Activated T-cell treated with anti-CD3 and anti-CD28 coated beads for 24 hours (primary cell): ENCODE data around the gene MAPK11.

ENCODE experiments used
- DNase-seq: peaks from one replicate; pipeline ENCODE4 v3.0.0-alpha.2; 2020; ENCODE audit warnings: low read depth

Gene MAPK11

DNA sequence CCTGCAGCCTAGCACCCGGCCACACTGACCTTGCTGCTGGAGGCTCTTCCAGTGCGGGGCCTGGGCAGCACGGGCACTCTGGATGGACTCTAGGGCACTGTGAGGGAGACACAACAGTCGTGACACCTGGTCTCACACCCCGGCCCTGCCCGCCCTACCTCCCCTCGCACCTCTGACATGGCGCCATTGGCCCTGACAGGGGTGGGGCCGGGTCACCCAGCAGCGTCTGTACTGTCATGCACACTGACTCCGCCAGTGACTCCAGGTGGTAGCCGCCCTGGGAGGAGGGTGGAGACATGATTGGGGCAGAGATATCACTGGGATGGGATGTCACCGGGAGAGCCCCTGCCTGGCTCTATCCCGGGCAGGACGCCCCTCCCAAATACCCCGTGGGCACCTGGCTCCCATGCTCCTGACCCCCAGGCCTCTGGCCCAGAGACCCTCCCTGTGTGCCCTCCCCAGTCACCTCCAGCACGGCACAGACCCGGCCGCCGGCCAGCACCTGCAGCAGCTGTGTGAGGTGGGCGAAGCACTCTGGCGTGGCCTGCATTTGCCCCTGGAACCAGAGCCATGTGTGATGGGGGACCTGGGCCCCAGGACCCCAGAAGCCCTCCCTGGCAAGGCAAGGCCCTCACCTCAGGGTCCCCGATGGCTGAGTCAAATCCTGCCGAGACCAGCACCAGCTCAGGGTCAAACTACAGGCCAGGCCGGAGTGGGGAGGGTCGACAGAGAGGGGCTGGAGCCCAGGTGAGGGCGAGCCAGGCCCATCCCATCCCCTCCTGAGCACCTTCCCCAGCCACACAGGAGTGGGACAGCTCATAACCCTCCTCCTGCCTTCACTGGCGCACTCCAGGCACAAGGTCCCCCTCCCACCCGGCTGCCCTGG, 21.7 kb downstream of the MAPK11 start:
- DNase-seq = no peak

DNA sequence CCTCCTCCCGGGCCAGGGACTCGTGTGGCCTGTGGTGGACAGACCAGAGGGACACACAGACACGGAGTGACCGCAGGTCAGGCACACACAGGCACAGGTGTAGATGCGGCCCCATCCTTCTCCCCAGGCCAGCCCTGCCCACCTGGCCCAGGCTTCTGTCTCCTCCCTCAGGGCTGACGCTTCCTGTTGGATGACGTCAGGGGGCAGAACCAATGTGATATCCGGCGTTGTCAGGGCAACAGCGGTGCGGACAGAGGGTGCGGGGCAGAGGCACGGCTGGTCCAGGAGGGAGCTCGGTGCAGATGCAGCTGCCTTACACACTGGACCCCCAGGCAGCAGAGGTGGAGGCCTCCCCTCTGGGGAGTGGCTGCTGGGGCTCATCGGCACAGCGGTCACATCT, 22.4 kb downstream of the MAPK11 start:
- no peak for DNase-seq

DNA sequence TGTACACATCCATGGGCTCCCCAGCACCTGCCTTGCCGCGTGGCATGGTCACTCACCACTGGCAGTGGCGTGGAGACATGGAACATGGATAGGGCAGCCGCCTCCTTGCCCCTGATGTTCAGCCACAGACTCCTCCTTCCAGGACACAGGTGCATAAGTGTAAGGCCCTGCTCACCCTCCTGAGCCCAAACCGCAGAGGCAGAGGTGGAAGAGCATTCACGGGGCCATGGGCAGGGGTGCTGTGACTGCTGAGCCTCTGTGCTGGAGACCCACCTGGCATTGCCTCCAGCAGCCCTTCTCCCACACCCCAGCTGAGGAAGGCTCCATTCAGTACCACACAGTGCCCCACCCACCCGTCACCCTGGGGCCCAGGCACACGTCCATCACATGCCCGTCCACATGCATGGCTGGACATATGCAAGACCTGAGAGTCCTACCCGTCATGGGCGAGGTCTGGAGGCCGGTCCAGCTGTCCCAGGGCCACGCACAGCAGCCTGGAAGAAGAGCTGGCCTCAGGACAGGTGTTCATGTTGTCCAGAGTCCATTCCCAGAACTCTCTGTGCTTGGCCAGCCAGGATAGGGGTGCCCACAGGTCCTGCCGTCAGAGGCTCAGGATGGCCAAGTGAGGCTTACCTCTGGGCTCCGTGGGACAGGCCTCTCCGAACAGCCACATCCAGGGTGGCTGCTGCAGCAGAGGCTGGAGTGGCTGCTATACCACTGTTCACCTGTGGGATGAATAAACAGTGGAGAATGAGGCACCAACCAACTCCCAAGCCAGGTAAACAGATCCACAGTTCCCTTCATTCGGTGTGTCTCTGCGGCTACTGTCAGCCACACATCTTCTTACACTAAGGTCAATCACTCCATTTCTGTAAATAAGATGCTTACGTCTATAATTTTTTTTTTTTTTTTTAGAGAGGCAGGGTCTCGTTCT, 23.7 kb downstream of the MAPK11 start:
- DNase-seq = no peak

DNA sequence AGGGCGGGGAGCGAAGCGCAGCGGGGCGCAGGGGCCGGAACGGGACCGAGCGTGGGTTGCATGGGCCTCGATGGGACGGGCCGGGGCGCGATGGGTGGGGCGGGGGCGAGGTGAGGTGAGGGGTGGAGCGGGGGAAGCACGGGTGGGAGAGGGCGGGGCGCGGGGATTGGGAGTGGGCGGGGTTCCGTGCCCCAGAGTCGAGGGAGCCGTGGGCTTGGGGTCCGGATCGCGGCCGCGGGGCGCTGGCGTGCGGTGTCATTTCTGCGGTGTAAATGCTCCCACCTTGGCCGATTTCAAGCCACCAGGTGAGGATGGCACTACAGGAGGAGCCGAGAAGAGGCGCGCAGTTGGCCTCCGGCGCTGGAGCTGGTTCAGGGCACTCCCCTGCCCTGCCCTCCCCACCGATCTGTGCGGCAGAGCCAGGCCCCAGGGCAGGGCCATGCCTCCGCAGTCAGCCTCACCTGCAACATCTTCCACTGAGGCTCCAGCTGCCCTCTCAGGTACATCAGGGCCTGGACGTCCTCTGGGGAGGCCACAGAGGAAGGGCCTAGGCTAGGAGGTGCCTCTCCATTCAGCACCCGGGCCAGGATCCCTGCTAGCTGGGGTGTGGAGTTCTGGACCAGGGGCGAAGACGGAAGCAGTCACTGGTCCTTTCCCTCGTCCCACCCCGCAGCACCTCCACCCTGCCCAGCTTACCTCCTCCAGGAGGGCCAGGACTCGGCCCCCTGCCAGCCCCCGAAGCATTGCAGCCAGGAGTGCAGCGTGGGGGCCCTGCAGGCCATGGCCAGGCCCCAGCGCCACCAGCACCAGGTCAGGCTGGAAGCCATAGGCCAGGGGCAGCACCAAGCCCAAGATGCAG, 24.7 kb downstream of the MAPK11 start:
- DNase-seq = no peak

DNA sequence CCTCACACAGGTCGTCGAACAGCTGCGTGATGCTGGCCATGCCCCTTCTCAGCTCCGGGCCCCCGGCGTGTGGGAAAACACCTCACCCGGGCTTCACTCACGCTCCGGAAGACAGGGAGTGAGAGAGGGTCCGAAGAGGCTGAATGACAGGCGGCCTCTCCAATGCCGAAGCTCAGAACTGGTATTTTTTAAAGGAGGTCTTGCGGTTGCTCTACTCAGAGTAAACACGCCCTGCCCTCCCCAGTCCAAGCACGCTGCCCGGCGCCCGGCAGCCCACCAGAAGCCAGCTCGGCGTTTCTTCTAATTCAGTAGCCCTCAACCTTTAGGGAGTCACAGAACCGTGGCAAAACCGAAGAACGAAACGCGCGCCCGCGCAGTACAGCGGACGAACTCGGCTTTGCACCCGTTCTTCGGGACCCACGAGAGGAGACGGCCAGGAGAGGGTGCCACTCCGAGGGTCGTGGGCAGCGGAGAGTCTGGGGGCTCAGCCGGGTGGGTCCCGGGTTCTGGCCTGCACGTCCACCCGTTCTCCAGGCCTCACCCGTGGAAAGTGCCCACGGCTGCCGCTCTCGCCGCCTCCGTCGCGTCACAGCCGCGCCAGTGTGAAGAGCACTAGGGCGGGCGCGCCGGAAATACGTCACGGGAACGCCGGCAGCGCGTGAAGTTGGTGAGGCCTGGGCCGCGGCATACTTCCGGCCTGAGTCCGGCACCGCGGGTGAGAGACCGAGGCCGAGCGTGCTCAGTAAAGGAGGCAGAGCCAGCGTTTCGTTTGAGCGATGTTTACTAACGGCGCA, 25.6 kb downstream of the MAPK11 start, which contains the start of gene TUBGCP6:
Gene TUBGCP6, minus strand, starts transcription at position 604 of the 794 bp plus-strand sequence. Its CDS starts 564 bp downstream, at position 40.
- DNase-seq = peak; percentile 89

DNA sequence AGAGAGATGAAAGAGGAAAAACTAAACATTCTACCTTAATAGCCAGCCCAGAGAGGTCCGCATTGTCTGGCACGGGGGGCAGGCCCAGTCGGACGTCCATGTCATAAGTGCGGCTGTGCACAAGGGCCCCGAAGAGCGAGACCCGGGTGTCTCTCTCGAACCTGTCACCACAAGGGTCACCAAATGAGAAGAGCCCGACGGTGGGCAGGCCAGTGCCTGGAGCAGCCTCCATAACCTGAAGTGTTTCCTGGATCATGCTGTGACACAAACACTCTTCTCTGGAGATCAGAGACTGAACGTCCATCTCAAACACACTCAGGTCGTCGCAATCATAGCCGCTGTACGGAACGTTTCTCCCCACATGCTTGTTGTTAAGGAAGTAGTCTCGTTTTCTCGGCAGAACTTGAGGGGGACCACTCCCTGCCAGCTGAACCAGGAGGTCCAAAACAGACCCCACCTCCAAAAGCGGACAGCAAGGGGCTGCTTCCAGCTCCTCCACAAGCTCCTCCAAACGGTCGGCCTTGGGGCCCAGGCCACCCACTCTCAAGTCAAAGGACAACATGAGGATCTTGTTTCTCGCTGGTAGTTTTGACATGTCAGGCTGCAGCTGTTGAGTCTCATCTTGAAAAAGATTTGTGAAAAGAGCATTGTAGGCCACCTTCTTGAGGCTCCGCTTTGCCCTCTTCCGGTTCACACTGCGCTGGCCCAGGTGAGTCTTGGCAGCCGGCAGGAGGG, 26.3 kb downstream of the MAPK11 start:
- no peak for DNase-seq

DNA sequence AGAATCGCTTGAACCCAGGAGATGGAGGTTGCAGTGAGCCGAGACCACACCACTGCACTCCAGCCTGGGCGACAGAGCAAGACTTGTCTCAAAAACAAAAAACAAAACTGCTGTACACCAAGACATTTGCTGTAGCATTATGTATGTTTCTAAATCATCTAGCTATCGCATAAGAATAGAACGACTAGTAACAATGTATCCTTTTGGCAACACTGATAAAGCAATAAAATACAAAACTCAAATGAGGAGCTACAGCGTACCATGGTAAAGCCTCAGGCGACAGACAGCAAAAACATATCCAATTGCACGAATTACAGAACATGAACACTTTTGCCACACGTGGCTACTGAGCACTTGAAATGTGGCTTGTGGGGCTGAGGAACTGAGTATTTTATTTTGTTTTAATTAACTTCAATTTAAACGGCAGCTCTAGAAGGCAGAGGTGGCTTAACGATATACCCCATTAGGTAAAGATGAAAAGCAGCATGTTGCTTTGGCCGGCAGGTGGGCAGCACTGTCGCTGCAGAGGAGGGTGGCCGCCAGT, 27.7 kb downstream of the MAPK11 start:
- DNase-seq = no peak

DNA sequence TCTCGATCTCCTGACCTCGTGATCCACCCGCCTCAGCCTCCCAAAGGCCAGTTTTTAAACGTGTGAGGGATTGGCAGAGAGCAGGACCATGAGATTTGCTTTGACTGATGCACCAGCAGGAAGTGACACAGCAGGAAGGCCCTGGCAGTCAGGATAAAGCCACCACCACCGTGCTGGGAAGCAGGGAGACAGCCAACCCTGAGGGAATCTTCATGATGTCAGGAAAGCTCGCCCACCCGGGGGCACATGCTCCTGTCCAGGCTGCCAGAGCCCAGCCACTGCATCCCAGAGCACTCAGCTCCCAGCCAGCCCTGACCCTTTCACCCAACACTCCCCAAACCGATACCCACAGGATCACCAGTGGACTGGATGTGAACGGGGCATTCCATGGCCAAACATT, 31.4 kb downstream of the MAPK11 start:
- no peak for DNase-seq

DNA sequence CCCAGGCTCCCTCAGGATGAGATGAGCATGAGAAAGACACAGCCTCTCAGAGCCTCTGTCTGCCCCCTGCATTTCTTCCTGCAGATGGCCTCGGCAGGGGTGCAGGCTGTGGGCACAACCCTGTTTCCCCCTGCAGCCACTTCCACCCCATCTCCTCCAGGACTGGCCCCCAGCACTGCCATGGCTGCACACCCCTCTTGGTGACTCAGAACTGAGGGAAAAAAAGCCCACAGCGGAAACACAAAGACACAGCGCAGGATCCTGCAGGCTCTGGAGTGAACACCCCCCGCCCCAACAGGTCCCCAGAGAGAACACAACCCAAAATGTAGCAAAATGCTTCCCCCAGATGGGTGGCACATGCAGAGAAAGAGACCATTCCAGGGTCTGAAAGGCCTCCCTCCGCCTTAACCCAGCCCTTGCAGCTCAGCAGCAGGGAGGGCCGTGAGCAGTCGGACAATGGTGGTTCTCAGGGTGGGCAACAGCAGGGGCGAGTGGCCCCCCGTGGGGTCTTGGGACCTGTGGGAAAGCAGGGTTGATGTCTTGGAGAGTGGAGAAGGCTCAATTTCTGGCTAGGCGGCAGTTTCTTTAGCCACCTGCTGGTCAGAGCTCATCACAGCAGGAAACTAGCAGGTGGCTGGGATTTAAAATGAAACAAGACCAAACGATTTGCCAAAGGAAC, 33.3 kb downstream of the MAPK11 start:
- no peak for DNase-seq

DNA sequence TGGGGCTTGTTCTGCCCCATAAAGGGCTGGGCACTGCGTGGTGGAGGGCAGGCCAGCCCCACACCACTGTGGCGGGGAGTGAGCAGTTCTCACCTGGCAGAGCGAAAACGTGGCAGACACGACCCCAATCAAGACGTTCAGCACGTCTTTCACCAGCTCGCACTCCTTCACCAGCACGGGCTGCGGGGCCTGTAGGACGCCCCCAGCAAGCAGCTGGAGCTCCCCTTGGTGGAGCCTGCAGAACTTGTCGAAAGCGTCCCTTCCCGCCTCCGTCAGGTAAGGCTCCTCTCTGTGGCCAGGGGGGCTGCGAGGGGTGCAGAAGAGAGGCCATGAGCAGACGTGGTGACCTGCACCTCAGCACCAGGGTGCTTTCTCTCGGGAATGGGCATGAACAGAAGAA, 37.0 kb downstream of the MAPK11 start:
- no peak for DNase-seq

DNA sequence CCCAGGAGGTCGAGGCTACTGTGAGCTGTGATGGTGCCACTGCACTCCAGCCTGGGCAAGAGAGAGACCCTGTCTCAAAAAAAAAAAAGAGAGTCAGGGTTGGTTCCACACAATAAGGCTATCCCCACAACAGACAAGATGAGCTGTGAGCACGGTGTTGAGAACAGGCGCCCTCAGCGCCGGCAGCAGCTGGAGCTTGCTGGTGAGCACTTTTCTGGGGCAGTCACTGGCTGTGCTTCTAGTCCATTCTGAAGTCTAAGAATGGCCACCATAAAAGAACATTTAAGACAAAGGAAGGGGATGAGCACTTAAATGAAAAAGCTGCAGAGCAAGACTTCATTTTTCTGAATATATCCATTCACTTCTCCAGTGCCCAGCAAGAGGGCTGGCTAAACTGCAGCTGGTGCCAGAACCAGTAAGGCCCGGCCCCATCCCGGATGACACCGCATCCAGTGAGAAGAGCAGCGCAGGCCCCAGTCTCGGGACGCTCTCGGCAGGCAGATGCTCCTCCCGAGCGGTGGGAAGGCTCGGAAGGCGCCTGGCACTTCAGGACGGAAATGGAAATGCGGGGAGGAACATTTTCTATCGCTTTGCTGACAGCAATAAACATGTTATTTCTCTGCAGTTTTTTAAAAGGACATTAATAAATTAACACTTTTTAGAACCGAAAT, 37.6 kb downstream of the MAPK11 start:
- DNase-seq = no peak

DNA sequence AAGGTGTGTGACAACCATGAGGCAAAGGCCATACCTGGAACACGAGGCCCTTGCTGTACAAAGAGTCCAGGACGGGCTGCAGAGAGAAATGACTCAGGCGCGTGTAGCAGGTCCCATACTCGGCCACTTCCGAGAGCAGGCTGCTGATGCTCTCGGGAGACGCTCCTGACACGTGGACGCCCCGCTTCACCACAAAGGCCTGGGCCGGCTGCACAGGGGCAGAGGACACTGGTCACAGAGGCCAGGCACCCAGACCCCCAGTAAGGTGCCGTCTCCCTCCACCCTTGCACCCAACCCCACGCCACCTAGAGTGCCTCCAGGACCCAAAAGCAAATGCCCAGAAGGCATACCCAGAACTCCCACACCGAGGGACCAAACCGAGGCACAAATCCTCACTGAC, 40.8 kb downstream of the MAPK11 start:
- DNase-seq = no peak

DNA sequence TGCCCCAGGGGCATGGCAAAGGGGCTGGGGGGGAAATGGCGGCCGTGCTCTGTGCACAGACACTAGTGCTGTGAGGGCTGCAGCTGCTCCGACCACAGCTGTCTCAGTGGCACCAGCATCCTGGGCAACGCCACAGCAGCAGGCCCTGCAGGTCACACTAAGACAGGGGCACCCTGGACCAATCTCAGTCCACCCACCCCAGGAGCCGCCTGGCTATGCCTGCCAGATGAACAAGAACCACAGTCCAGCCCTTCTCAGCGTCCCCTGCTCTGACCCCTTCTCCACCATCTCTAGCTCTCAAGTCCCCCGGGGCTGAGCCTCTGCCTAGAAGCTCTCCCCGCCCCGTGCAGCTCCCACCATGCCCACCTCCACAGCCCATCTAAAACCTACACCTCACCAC, 41.8 kb downstream of the MAPK11 start:
- no peak for DNase-seq

DNA sequence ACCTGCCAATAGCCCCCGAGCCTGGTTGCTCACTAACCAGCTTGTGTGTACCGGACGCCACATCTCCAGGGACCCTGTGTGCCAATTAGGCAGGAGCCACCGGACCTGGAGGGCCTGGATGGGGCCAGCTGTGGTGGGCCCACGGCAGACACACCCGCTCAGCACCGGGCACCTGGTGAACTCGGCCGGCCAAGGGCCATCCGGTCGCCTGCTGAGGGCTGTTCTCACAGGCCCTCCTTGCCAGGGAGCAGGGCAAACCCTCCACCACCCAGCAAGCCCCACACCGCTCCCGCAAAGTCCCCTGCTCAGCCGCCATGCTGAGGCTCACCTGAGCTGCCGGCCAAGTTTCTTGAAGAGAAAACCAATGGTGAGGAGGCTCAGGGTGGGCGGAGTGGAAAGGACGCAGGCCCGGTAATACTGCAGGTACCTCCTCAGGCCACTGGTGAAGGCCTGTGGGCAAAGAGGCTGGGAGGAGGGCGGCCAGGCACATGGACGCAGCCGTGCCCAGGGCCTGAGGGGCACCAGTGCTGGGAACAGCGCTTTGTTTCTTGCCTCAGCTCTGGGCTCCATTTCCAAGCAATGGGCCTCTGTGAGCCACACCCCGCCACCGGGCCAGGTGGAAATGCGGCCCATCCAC, 42.5 kb downstream of the MAPK11 start:
- DNase-seq = no peak

DNA sequence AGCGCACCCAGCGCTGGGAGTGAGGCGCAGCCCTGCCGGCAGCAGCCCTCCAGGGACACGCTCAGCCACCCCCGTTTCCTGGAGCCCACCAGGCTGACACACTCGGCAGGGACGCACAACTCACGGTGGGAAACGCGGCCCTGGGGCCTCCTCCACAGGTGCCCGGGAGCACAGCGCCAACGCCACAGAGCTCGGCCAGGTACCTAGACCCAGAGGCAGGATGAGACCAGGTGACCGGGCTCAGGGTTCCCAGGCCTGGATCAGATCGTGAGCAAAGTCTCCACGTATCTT, 43.4 kb downstream of the MAPK11 start:
- no peak for DNase-seq

DNA sequence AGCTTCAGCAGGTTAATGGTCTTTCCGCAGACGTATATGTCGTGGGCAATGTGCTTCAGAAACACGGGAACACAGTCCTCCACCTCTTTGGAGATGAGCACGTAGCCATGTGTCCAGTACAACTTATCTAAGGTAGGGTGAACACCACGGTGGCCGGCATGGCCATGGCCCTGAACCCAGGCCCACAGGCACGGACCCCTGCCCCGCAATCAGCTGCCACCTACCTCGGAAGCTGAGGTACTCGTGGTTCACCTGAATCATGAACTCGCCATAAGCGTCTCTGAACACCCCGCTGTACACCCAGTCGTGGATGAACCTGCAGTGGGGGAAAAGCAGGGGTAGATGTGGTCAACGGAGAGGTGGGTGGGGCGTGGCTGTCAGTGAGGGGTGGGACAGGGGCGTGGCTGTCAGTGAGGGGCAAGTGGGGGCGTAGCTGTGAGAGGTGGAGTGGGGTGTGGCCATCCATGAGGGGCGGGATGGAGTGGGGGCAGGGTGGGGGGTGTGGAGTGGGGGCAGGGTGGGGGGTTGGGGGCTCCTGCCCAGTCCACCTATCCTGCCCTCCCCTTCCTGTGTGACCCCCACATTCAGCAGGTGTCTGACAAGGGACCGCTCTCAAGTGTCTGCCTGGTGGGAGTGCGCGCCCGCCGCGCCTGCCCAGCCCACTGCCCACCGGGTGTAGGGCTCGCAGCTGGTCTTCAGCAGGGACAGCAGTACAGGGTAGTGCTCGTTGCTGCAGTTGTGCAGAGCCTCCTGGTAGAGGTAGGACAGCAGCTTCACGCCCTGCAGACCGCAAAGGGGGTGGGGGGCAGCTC, 43.9 kb downstream of the MAPK11 start:
- no peak for DNase-seq

DNA sequence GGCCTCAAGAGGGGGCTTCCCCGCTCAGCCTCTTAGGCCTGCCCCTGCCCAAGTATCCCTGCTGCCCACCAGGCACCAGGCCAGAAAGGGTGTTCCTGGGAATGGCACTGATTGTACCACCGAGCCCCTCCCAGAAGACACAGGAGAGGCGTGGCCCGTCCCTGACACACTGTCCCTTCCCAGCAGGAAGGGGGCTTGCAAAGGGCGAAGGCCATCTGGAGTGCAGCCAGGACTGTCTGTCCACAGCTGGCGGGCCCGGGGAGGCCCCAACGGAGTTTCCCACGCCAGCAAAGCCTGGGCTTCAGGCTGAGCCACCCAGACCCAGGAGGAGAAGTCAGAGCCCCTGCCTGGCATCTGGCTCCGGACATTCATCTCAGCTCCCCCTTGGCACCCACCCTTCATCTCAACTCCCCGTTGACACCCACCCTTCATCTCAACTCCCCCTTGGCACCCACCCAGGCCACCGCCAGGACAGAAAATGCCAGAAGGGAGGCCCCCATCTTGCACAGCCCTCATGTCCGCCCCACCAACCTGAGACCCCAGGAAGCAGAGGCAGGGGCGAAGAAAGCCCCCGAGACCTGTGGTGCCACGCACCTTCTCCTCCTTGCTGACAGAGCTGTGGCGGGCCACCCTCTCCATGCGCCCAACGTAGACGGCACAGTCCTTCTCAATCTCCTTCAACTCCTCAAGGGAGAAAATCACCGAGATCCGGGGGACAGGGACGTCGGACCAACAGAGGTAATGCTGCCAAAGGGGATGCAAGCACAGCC, 44.8 kb downstream of the MAPK11 start:
- DNase-seq = no peak
